Left ventricle myocardium inferior (tissue), 1 donor: ENCODE measurements around the gene GAS7. TPM values are rescaled to one million over a fixed set of nuclear protein-coding genes. Genes with fewer than 3 reads are reported as not detected.

Source experiments
- DNase-seq: peaks from one replicate; pipeline ENCODE4 v3.0.0-alpha.2; 2020
- H3K27ac ChIP-seq: fragments of 200-600 bp; replicated peaks from 2 replicates; pipeline ENCODE4 v1.8.0; 2021
- H3K27me3 ChIP-seq: fragments of 200-600 bp; 2 replicates; pipeline ENCODE4 v1.8.0; 2021; ENCODE audit warnings: low read depth
- H3K36me3 ChIP-seq: fragments of 200-600 bp; 2 replicates; pipeline ENCODE4 v1.8.0; 2021
- H3K4me1 ChIP-seq: fragments of 200-600 bp; 2 replicates; pipeline ENCODE4 v1.8.0; 2021
- H3K4me3 ChIP-seq: fragments of 200-600 bp; 2 replicates; pipeline ENCODE4 v1.8.0; 2021; ENCODE audit warnings: mild to moderate bottlenecking, moderate library complexity
- H3K9me3 ChIP-seq: fragments of 200-600 bp; replicated peaks from 2 replicates; pipeline ENCODE4 v1.8.0; 2021
- CTCF ChIP-seq: fragments of 200-600 bp; IDR thresholded peaks from 2 replicates; pipeline ENCODE4 v1.8.0; 2021; ENCODE audit warnings: antibody characterized with exemption, mild to moderate bottlenecking, borderline replicate concordance
- intact Hi-C: fragments of 100-400 bp; cut with micrococcal nuclease; formaldehyde crosslinking; loops from one replicate; pipeline ENCODE4 v1.11.0; 2022
- total RNA-seq: library from RNA; stranded (reverse); fragmentation: NEBNext Ultra II Directional; extraction: Animal tissue kit (Norgen Biotek cat#: 25700); gene quantifications from one replicate; pipeline ENCODE4 v1.2.1, GENCODE V29; 2021
- donor health status: DM: no; HTN: yes; CAD: no; lungs with severe emphysema.

GAS7 gene
- total RNA-seq, 1 donor from 2014 or later = 87.6 TPM

DNA sequence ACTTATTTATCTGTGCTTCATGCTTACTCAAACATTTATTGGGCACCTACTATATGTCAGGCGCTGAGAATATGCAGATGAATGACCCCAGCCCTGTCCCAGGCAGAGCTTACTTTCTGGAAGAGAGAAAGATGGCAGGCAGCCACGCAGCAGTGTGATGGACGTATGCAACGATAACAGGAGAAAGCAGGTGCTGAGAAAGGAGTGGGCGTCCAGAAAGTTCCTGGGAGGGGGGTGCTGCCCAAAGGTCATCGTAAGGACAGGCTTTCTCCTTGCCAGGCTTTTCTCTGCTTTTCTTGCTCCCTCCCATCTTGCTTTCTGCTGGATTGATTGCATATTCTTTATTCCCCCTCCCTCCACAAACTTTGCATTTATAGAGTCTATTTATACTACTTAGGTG lies 124.5 kb downstream of the GAS7 start:
- Histone ChIP-seq H3K36me3 (no peaks in the 10 kb centered on the region), H3K4me3 (no peak overlapping the region), H3K27me3 (no peaks in the 10 kb centered on the region), H3K4me1 (peaks cover 36% of the 10 kb centered on the region), H3K27ac (peak overlapping the region; percentile 18), H3K9me3 (peaks cover 6% of the 10 kb centered on the region)
- DNase-seq = peak; percentile 47
- TF ChIP-seq CTCF = no peak
- intact Hi-C loops = no loop called here

- Histone ChIP-seq H3K4me3 (no peak overlapping the region), H3K36me3 (no peaks in the 10 kb centered on the region), H3K27me3 (no peaks in the 10 kb centered on the region), H3K9me3 (peaks cover 5% of the 10 kb centered on the region), H3K4me1 (peaks cover 42% of the 10 kb centered on the region), H3K27ac (no peak overlapping the region)
- no peak for TF ChIP-seq CTCF
- no peak for DNase-seq
- intact Hi-C loops = no loop called here
Measured at GRCh38 chr17:10072556-10073425, 125.6 kb downstream of the GAS7 start.

DNA sequence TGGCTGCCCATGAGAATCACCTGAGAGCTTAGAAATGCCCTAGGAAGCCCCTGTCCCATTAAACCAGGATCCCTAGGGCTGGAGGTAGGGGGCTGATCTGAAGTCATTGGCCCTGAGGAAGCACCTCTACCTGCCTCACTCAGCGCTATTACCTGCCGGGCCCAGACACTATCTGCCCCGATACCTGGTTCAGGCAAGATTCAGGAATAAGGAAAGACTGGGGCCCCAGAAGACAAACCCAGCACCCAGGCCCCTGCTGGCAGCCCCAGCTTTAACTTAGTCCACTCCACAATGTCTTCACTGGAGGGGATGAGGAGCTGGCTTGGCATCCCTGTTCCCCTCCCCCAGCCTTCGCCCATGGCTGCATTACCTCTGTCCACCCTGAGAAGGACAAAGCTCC lies 126.3 kb downstream of the GAS7 start:
- H3K9me3 ChIP-seq = no peaks in the 10 kb centered on the region
- H3K27ac ChIP-seq = no peak overlapping the region
- TF ChIP-seq CTCF = no peak
- no peak for DNase-seq
- H3K4me1 ChIP-seq = peaks cover 42% of the 10 kb centered on the region
- no peak overlapping the region for H3K4me3 ChIP-seq
- intact Hi-C loops = no loop called here
- no peaks in the 10 kb centered on the region for H3K36me3 ChIP-seq
- H3K27me3 ChIP-seq = no peaks in the 10 kb centered on the region

DNA sequence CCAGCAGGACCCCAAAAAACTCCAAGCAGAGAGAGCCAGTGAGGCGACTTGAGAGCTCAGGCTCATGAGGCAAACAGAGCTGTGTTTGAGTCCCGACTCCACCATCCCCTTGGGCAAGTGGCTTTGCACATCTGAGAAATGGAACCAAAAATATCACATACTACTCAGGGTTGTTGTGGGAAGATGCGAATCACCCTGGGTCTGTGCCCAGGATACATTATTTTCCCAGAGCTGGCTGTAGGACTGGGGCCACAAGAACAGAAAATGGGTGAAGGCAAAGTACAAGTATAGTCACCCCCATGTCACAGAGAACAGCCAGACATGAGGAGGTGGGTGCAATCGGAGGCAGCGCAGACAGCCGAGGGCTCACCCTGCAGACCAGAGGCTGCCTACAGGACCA lies 127.3 kb downstream of the GAS7 start:
- DNase-seq = no peak
- Histone ChIP-seq H3K27ac (no peak overlapping the region), H3K4me3 (no peak overlapping the region), H3K4me1 (peaks cover 42% of the 10 kb centered on the region), H3K36me3 (no peaks in the 10 kb centered on the region), H3K9me3 (no peaks in the 10 kb centered on the region), H3K27me3 (no peaks in the 10 kb centered on the region)
- intact Hi-C loops = no loop called here
- no peak for TF ChIP-seq CTCF

DNA sequence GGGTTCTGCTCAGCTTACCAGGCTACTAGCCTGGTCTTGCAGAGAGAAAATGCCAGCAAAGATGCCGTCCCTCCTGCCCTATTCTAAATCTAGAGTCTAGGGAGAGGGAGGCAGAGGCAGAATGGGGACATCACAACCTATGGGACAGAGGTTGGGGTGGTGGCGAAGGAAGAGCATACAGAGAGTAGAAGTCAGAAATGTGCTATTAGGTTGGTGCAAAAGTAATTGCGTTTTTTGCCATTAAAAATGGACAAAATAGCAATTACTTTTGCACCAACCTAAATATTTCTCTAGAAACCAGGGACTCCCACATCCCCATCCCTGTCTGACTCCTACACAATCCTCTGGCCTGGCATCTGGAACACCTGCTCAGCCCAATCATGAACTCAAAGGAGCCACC lies 127.7 kb downstream of the GAS7 start:
- DNase-seq = no peak
- H3K4me3 ChIP-seq = no peak overlapping the region
- peaks cover 42% of the 10 kb centered on the region for H3K4me1 ChIP-seq
- intact Hi-C loops = no loop called here
- H3K27me3 ChIP-seq = no peaks in the 10 kb centered on the region
- TF ChIP-seq CTCF = no peak
- no peak overlapping the region for H3K27ac ChIP-seq
- H3K36me3 ChIP-seq = no peaks in the 10 kb centered on the region
- H3K9me3 ChIP-seq = no peaks in the 10 kb centered on the region
